ENCODE measurements around the gene ATXN1. TPM values are rescaled to one million over a fixed set of nuclear protein-coding genes. Genes with fewer than 3 reads are reported as not detected.

Gene ATXN1
- polyA plus RNA-seq, 12 donors: 13.3 to 51.7 (median 17.6) TPM

GRCh38 chr6:16503970-16504415 is 257.3 kb downstream of the ATXN1 start:
- DNase-seq: no peak

DNA sequence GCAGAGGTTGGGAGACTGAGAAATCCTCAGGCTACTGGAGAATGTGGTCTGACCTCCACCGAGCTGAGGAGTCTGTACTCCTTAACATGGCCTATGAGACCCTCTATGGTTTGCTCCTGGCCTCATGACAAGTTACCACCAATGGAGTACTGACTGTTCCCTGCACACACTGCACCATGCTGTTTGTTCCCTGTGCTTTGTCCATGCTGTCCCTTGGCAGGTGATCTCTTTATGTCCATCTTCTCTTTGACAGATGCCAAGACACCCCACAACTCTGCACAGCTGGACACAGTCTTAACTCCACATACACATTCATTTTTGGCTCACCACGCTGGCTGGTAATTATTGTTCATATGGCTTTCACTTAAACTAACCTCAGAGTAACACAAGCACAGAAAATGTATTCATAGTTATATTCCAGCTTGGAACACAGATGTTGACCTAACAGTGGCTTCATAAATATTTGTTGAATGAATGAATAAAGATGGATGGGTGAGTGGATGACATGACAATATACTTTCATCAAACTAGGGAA is 258.0 kb downstream of the ATXN1 start:
- DNase-seq: no peak

GRCh38 chr6:16498957-16499356 is 262.3 kb downstream of the ATXN1 start:
- DNase-seq: no peak

DNA sequence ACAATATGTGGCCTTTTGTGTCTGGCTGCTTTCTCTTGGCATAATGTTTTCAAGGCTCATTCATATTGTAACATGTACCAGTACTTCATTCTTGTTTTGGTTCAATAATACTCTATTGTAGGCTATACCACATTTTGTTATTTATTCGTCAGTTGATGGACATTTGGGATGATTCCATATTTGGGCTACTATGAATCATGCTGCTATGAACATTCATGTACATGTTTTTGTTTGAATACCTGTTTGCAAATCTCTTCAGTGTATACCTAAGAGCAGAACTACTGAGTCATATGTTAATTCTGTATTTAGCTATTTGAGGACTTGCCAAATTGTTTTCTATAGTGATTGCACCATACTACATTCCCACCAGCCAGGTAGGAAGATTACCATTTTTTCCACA is 263.0 kb downstream of the ATXN1 start:
- no peak for DNase-seq

GRCh38 chr6:16496991-16497801 is 264.1 kb downstream of the ATXN1 start:
- DNase-seq: no peak

- DNase-seq: no peak
Observed at GRCh38 chr6:16496210-16496609, 265.1 kb downstream of the ATXN1 start.

DNA sequence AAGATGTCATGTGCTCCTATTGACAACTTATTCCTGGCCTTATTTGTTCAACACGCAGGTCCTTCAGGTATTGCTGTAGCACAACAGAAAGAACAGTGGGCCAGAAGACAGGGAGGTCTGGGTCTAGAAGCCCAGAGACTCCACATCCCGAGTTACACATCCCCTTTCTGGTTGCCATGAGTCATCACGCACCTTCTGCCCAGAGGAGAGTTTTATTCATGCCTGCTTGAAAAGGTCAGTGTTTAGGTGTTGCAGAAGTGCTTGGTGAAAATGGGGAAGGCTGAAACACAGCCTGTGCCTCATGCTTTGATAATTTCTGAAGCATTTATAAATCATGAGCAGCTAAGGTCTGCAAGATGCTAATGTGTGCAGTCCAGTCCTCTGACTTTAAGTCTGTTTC is 266.5 kb downstream of the ATXN1 start:
- DNase-seq: no peak

DNA sequence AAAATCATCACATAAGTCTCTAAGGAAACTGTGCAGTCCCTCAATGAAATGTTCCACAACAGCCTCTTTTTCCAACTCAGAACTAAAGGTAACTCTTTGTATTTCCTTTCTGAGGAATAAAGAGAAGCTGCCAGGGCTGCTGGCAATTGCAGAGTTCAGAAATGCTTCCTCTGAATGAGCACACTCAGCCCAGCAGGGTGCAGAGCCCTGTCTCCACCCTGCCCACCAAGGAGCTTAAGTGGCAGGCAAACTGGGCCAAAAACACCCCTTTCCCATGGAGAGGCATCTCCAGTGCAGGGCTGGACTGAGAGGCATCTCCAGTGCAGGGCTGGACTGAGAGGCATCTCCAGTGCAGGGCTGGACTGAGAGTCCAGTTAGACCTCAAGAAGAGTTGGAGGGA is 267.5 kb downstream of the ATXN1 start:
- no peak for DNase-seq

DNA sequence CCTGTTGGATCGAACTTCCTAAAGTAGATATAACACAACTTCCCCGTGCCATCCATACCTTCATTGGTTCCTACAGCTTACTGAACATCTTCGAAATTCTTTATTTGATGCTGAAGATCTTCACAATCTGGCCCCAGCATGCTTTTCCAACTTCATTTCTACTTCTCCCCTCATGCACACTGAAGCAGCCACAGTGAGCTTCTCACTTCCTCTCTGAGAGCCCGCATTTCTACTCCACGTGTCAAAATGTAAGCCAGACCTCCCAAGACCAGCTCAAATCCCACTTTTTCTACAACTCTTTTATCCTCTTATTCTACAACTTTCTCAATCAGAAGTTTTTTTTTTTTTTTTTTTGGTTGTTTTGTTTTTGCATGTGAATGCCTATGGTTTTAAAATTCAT is 268.1 kb downstream of the ATXN1 start:
- no peak for DNase-seq

DNA sequence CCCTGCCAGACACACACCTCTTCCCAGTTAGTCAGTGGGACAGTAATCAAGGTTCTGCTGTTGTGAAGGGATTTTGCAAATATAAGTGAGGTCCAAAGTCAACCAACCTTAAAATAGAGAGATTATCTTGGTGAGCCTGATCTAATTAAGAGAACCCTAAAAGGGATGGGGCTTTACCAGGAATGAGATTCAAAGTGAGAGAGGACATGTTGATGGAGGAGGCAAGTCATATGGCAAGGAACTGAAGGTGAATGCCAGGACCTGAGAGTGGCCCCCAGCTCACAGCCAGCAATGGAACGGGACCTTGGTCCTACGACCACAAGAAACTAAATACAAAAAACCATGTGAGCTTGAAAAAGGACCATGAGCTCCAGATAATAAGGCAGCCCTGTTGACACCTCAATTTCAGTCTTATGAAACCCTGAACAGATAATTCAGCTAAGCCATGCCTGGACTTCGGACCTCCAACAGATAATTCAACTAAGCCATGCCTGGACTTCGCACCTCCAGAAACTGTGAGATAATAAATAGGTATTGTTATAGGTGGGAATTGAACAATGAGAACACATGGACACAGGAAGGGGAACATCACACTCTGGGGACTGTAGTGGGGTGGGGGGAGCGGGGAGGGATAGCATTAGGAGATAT is 269.5 kb downstream of the ATXN1 start:
- DNase-seq: no peak

DNA sequence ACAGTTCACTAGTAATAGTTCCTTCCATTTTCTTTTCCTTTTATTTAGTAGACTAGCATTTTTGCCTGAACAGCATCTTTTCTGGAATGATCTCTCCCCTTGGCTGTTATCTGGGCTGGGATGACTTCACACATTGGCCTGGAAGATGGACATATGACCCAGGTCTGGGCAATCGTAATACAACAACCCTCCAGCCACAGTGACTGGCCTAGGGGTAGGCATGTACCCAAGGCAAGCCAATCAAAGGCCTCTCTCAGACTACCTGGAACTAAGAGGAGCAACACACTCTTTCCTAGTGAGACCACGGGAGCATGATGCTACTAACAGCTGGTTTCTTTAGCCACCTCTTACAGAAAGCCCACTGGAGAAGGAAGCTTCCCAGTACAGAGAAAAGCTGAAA is 270.6 kb downstream of the ATXN1 start:
- no peak for DNase-seq

- DNase-seq: no peak
Observed at GRCh38 chr6:16488813-16489212, 272.4 kb downstream of the ATXN1 start.

GRCh38 chr6:16487996-16488674 is 273.1 kb downstream of the ATXN1 start:
- DNase-seq: no peak

GRCh38 chr6:16486661-16487060 is 274.6 kb downstream of the ATXN1 start:
- DNase-seq: no peak

DNA sequence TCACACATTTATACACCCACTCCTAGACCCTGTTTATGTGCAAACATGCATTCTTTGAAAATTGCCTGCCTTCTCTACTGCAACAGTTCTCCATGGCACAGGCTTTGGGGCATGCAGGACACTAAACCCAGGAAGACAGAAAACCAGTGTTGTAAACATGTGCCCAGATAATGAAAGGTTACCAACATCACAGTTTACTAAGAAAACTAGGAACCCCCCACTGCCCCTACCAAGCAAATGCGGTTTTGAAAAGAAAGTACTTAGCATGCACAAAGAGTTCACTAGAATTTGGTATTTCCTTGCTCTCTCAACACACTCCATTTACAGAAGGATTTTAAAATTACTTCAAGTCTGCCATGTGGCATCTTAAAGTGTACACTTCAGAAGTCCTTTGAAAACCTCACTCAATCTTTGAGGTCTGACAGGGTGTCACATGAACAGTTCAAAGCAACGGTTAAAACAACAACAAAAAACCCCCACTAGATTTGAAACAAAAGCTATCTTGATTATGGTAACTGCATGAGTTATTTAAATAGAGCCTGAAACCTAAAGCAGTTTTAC is 277.9 kb downstream of the ATXN1 start:
- no peak for DNase-seq

- no peak for DNase-seq
Observed at GRCh38 chr6:16482702-16483314, 278.5 kb downstream of the ATXN1 start.

DNA sequence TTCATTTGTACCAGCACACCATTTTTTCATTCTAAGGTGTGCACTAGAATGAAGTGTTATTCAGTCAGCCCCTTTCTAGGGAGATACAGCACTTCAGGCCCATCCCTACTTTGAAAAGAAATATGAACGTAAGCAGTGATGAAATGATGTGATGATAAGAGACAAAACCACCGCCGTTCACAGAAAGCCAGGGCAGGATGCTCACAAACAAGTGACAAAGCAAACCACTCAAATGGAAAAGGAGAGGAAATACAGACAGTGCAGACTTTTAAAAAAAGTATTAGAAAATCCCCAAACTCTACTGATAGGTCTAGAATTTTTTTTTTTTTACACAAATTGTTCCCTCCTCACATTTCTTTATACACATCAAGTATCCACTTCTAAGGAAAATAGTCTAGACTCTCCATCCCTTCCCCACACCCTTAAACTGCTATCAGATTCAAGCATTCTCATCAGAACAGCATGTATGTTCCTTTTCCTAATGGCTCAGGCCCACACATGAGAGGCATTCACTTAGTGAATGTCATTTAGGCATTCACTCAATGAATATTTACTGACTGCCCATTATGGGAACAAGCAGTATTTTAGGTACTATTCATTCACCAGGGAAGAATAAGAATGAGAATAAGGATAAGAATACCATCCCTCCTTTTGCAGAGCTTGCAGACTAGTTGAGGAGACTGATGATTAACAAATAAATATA is 279.4 kb downstream of the ATXN1 start:
- no peak for DNase-seq

DNA sequence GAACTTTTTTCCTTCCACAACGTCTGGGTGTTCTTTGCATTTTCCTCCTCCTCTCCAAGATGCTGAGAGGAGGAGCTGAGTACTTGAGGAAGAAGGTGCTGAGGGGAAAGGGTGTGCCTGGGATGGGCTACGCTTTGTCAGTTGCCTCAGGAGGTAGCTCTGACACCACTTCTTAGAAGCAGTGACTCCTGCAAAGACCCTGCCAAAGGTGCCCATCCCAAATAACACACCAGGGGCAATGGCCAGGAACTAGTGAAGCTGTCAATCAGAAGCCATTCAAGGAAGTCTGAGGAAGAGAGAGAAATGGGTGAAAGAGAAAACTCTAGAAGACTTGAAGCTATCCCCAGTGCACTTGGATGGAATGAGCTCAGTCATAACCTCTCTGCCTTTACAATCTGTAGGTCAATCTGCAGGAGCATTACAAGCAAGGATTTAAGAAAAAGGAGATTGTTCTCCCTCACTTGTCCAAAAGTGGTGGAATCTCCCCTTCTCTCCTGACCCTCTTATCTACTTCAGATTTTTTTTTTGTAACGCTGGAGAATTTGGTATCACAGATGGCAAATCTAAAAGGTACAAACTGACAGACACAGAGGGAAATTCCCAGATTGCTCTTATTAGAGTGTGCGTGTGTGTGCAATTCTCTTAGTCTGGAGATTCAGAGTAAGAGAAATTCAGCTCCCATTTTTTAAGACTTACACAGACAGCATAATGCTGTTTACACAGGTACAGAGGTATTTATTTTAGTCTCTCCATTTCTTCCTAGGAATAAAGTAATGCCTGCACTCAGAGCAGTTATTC is 280.3 kb downstream of the ATXN1 start:
- DNase-seq: no peak

GRCh38 chr6:16477367-16478149 is 283.7 kb downstream of the ATXN1 start:
- no peak for DNase-seq
